GM12891 (cell line): ENCODE data around the gene PRKCA.

Experiments used
- PAX5 ChIP-seq: IDR thresholded peaks from 2 replicates; pipeline ENCODE4 v1.6.1; 2011; ENCODE audit warnings: low read length, moderate library complexity, mild to moderate bottlenecking; ENCODE audit not compliant: insufficient read depth, severe bottlenecking
- POLR2A ChIP-seq: IDR thresholded peaks from 2 replicates; pipeline ENCODE4 v1.6.1; 2011; ENCODE audit warnings: low read depth, low read length, control low read depth
- POLR2AphosphoS5 ChIP-seq: IDR thresholded peaks from 2 replicates; pipeline ENCODE4 v1.6.1; 2011; ENCODE audit warnings: low read depth, low read length, control low read depth
- POU2F2 ChIP-seq: IDR thresholded peaks from 2 replicates; pipeline ENCODE4 v1.6.1; 2011; ENCODE audit warnings: low read depth, mild to moderate bottlenecking, control low read depth, low read length, moderate library complexity
- TAF1 ChIP-seq: IDR thresholded peaks from 2 replicates; pipeline ENCODE4 v1.6.1; 2011; ENCODE audit warnings: low read depth, low read length, control low read depth

- TF ChIP-seq TAF1 (no peak), POLR2AphosphoS5 (no peak), POU2F2 (no peak), POLR2A (no peak), PAX5 (no peak)
Observed at GRCh38 chr17:66645259-66645658, 342.8 kb downstream of the PRKCA start.
